ENCODE results near the gene DHX16. TPM values are rescaled to one million over a fixed set of nuclear protein-coding genes. Genes with fewer than 3 reads are reported as not detected.

Gene DHX16
- polyA plus RNA-seq, 1 donor, result 48.5 TPM

DNA sequence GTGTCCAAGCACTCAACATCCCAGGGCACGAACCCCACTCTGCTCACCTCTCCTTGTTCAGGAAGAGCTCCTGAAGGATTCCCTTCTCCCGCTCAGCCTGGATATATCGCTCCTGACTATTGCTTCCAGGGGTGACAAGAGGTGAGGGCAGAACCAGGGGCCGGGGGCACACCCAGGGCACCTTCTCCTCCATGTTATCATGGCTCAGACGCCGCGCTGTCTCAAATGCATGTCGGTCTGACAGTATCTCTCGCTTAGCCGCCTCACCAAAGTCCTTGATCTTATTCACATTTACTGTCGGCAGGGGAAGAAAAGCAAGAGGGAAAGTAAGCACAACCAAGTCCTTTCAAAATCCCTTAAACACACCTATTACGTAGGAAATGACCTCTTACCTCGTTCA is 68.8 kb downstream of the DHX16 start:
- WGBS (ENCODE audit: insufficient coverage, low lambda C conversion rate), result no CpG with 5 or more reads among the region's 13 CpGs
- Histone ChIP-seq H3K9me3 (ENCODE audit: control insufficient read depth, low read depth, low read length) (no peaks in the 10 kb centered on the region), H3K27ac (ENCODE audit: low read length) (no peak overlapping the region), H3K4me1 (ENCODE audit: control insufficient read depth, insufficient read depth, low read length) (no peaks in the 10 kb centered on the region), H3K4me3 (ENCODE audit: low read length) (no peak overlapping the region), H3K36me3 (ENCODE audit: control insufficient read depth, insufficient read depth, low read length) (peaks cover 79% of the 10 kb centered on the region), H3K27me3 (ENCODE audit: control insufficient read depth, insufficient read depth, low read length) (no peaks in the 10 kb centered on the region)
- DNase-seq, result no peak

Other genes starting within 250 kb of the DHX16 start
- gene HLA-E, start 183.5 kb downstream of the DHX16 start, polyA plus RNA-seq, result 170 TPM
- 54.9 TPM for gene GNL1, start 116.5 kb downstream of the DHX16 start, polyA plus RNA-seq
- gene PRR3, start 115.7 kb downstream of the DHX16 start, polyA plus RNA-seq, result 18.5 TPM
- 80.3 TPM for gene ABCF1, start 101.6 kb downstream of the DHX16 start, polyA plus RNA-seq
- gene PPP1R10, start 55.8 kb downstream of the DHX16 start, polyA plus RNA-seq, result 43.6 TPM
- 46.8 TPM for gene MRPS18B, start 55.2 kb downstream of the DHX16 start, polyA plus RNA-seq
- gene ATAT1, start 46.1 kb downstream of the DHX16 start, polyA plus RNA-seq, result 36.6 TPM
- gene C6orf136, start 25.9 kb downstream of the DHX16 start, polyA plus RNA-seq, result 34.7 TPM
- gene PPP1R18, start 13.6 kb upstream of the DHX16 start, polyA plus RNA-seq, result 23.0 TPM
- 16.5 TPM for gene NRM, start 18.0 kb upstream of the DHX16 start, polyA plus RNA-seq
- 22.5 TPM for gene MDC1, start 44.3 kb upstream of the DHX16 start, polyA plus RNA-seq
- gene TUBB, start 47.3 kb upstream of the DHX16 start, polyA plus RNA-seq, result 512 TPM
- gene FLOT1, start 69.7 kb upstream of the DHX16 start, polyA plus RNA-seq, result 94.5 TPM
- gene IER3, start 71.5 kb upstream of the DHX16 start, polyA plus RNA-seq, result 24.7 TPM
- 150 TPM for gene DDR1, start 211.5 kb upstream of the DHX16 start, polyA plus RNA-seq
- 24.4 TPM for gene GTF2H4, start 235.2 kb upstream of the DHX16 start, polyA plus RNA-seq
- gene VARS2, start 241.2 kb upstream of the DHX16 start, polyA plus RNA-seq, result 43.5 TPM

Measured in large intestine (tissue), 3 donors.